GM18508 (cell line): ENCODE data around the gene IL10RB.
"Not testable (repeated sequence)": the region's sequence is repeated elsewhere in the genome, so short reads cannot be mapped to it uniquely, and the experiment has no call there.

ENCODE experiments used
- ATAC-seq: cut with Tn5 transposase; IDR thresholded peaks from one replicate; pipeline ENCODE4 v1.9.1; 2021; ENCODE audit warnings: moderate number of reproducible peaks; ENCODE audit not compliant: insufficient read depth, unreplicated experiment

The IL10RB gene

DNA sequence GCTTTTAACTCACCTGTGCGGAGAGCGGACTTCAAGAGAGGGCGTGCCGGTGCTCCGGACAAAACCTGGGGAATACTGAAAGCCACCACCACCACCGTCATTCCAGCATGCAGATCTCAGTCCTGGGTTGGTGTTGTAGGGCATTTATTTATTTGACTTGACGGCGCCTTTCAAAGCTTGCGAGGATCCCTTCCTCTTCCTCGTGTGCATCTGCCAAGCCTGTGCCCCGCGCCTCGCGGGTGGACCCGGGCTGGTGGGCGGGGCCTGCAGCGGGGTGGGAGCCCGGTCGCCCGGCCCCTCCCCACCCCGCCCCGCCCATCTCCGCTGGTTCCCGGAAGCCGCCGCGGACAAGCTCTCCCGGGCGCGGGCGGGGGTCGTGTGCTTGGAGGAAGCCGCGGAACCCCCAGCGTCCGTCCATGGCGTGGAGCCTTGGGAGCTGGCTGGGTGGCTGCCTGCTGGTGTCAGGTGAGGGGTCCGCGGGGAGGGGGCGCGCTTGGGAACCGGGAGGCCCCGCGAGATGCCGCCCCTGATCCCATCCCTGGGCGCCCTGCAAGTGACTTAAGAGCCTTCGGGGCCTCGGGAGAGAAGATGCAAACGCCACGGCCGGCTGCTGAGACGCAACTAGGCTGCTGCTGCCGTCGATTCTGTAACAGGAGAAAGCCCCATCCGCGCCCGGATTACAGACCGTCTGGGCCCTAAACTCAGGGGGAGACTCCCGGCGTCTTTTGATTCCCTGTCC, at the start of gene IL10RB:
TSS of gene IL10RB (plus strand) at position 318 of the 739 bp plus-strand sequence. CDS start at position 417, 99 bp downstream.
- no peak for ATAC-seq

GRCh38 chr21:33217138-33217520, 49.0 kb upstream of the IL10RB start:
- ATAC-seq = no peak

GRCh38 chr21:33219300-33219699, 46.9 kb upstream of the IL10RB start:
- no peak for ATAC-seq

DNA sequence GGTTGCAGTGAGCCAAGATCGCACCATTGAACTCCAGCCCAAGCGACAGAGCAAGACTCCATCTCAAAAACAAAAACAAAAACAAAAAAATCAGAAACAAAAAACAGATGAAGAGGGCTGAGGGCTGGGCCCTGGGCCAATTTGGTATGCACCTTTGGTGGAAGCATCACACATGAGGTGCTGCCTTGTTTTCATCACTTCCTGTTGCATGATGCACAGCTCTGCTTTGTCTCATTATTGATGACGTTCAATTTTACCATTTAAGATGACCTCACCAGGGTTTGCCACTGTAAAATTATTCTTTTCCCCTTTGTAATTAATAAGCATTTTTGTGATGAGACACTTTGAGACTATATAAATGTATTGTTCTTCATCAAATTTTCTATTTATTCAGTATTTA, 46.2 kb upstream of the IL10RB start:
- ATAC-seq = no peak

- ATAC-seq = not testable (repeated sequence)
Measured at GRCh38 chr21:33225376-33225775, 40.8 kb upstream of the IL10RB start.

DNA sequence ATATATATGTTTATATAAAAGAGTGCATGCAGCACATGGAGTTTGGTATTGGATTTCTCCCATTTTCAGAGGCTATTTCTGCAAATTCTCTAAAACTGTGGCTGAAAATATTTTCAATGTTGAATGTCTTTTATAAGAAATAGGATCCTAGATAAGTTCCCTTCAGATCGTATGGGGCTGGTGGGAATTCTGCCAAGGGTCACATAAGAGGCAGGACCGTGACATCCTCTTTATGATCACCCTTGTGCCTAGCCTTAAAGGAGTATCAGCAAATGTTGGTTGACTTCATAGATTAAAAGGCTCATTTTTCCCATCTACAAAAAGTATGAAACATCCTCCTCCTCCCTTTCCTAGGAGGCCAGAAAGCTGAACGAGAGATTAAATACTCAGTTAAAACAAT, 37.7 kb upstream of the IL10RB start:
- ATAC-seq = no peak

DNA sequence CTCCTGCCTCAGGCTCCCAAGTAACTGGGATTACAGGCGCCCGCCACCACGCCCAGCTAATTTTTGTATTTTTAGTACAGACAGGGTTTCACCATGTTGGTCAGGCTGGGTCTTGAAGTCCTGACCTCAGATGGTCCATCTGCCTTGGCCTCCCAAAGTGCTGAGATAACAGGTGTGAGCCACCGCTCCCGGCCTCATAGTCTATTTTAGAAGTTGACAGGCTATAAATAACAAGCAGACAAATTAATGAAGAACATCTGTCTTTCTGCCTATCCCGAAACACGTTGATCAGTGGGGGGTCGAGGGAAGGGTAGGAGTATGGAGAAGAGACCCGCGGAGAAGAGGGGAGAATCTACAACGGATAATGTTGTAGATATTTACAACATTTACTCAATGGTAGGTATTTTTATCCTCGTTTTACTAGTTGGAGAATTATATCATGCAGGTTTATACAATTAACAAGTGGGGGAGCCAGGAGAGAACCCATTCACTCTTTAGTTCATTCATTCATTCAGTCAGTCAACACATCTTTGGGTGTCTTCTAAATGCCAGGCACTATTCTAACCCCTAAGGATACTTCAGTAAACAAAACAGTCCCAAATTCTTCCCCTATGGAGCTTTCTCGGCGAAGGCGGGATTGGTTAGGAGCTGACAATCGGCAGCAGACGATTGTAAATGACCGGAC, 36.9 kb upstream of the IL10RB start:
- ATAC-seq = no peak

GRCh38 chr21:33229784-33230544, 36.2 kb upstream of the IL10RB start, which contains the start of gene IFNAR2:
IFNAR2 (plus strand) TSS chr21:33229938; CDS start chr21:33241923, 11,985 bp downstream.
- no peak for ATAC-seq

- ATAC-seq = no peak
Measured at GRCh38 chr21:33230545-33231324, 35.4 kb upstream of the IL10RB start.

- ATAC-seq = no peak
Measured at GRCh38 chr21:33231526-33231925, 34.6 kb upstream of the IL10RB start.

GRCh38 chr21:33232291-33233034, 33.7 kb upstream of the IL10RB start:
- no peak for ATAC-seq

DNA sequence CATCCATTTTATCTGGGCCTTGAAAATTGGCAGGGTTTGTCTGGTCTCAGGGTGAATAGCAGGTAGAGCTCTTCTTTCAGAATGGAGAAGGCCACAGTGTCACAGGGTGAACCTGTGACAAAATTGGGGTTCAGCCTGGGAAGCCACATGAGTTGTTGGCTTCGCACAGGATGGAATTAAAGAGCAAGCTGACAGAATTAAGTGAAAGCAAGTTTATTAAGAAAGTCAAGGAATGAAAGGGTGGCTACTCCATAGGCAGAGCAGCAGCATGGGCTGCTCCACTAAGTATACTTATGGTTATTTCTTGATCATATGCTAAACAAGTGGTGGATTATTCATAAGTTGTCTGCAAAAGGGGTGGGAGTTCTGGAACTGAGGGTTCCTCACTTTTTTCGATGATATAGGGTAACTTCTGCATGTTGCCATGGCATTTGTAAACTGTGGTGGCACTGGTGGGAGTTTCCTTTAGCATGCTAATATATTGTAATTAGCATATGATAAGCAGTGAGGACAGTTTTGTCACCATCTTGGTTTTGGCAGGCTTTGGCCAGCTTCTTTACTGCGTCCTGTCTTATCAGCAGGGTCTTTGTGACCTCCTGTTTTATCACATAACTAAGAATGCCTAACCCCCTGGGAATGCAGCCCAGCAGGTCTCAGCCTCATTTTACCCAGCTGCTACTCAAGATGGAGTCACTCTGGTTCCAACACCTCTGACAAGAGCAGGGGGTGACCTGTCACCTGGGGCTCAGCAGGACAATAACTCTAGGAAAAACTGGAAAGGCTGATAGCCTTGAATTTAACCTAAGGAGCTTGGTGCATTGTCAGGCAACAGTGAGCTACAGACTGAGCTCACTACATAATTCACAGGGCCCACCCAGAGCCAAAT, 31.3 kb upstream of the IL10RB start:
- no peak for ATAC-seq

GRCh38 chr21:33236013-33236686, 30.0 kb upstream of the IL10RB start:
- no peak for ATAC-seq

DNA sequence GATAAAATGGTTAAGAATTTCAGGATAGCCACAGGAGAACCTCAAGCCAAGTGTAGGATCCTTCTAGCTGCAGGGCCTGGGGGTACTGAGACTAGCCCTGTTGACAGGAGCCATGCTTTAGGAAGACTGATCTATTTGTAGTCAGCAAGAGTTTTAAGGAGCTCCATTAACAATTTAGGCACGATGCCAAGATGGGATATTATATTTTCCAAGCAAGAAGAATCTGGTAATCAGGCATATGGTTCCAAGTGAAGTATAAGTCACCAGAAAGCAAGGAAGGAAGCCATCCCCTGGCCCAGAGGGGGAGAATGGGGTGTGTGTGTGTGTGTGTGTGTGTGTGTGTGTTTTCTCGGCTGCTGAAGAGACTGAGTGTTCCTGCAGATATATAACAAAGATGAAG, 29.4 kb upstream of the IL10RB start:
- no peak for ATAC-seq

GRCh38 chr21:33237486-33237885, 28.7 kb upstream of the IL10RB start:
- no peak for ATAC-seq

DNA sequence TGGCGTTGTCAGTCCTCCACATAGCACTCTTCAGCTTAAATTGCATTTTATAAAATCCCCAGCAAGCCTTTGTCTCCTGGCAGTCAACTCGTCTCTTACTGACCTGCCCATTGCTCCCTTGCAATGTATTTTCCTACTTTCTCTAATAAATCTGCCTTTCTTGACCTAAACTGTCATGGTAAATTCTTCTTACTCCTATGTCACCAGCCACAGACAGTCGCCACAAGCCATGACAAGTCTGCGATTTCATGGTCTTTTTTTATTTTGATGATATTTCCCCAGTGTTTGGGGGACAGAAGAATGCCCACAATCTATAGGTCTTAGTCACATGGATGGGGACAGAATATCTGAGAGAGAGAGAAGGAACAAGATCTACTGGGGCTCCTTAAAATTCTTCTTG, 28.0 kb upstream of the IL10RB start:
- peak; percentile 15 for ATAC-seq

DNA sequence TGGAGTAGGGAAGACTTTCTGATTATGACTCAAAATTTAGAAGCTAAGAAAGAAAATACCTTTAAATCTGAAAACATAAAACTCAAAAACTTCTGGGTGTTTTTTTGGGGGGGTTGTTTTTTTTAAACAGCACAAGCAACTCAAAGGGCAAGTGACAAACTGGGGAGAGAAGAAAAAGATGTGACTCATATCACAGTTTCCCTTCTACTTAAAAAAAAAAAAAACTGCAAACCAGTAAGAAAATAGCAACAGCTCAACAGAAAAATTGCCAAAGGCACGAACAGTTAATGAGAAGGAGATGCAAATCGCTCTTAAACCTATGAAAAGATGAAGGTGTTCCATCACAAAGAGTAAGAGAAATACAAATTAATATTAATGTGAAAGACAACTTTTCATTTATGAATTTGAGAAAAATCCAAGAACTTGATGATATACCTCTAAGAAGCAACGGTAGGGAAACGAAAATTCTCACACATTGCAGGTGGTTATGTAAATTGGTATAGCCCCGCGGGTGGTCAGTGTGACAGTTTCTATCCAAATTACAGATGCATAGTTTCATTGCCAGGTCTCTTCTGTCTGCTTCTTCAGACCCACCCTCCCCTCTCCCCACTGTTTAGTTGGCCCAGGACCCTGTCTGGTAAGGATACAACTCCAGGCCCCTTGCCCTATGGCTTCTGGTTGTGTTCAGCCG, 27.5 kb upstream of the IL10RB start:
- peak; percentile 53 for ATAC-seq
